ENCODE measurements around the gene TSPAN9. TPM values are rescaled to one million over a fixed set of nuclear protein-coding genes. Genes with fewer than 3 reads are reported as not detected.

The TSPAN9 gene
- total RNA-seq, 1 experiment from 2014 or later = 13.2 TPM

GRCh38 chr12:3243376-3244084 is 166.4 kb downstream of the TSPAN9 start:
- H3K36me3 ChIP-seq (ENCODE audit: control insufficient read depth in 1 of 2, insufficient read depth in 2 of 2, low read length in 2 of 2) = no peaks in the 10 kb centered on the region
- no peaks in the 10 kb centered on the region for H3K79me2 ChIP-seq (ENCODE audit: insufficient read depth, low read length)
- ChIA-PET POLR2A (no interaction called here), CTCF (interaction anchor here (1.4 kb wide), 1 partner anchor 32 kb away, joined by 4 read pairs; no protein-coding TSS in a partner anchor), RAD21 (ENCODE audit: low non-redundant PET in 1 of 2, low total read pairs in 2 of 2, uncharacterized antibody in 2 of 2, unreplicated experiment in 2 of 2) (no interaction called here)
- H3K9me2 ChIP-seq (ENCODE audit: insufficient read depth) = no peaks in the 10 kb centered on the region
- no peak overlapping the region for H3K4me3 ChIP-seq (replicated peaks in 1 of 2; ENCODE audit: low read depth in 1 of 2, low read length in 2 of 2)
- H3K4me1 ChIP-seq (ENCODE audit: control insufficient read depth in 1 of 2, insufficient read depth in 2 of 2, low read length in 2 of 2) = peaks cover 3 to 12% of the 10 kb centered on the region in 2 experiments; a peak in 3 of 4 replicates
- H2AFZ ChIP-seq (ENCODE audit: low read depth, low read length, poor library complexity, severe bottlenecking) = no peak overlapping the region
- ATAC-seq (no peak), DNase-seq (ENCODE audit: low read depth, low spot score) (no peak)
- H3K27me3 ChIP-seq (ENCODE audit: insufficient read depth, low read length) = no peaks in the 10 kb centered on the region
- H3K9me3 ChIP-seq (ENCODE audit: control insufficient read depth in 1 of 2, insufficient read depth in 1 of 2, low read depth in 1 of 2, low read length in 2 of 2) = no peaks in the 10 kb centered on the region
- no peak overlapping the region for H3K27ac ChIP-seq (ENCODE audit: low read depth, low read length)
- no peaks in the 10 kb centered on the region for H4K20me1 ChIP-seq (ENCODE audit: insufficient read depth)
- no peak overlapping the region for H3K9ac ChIP-seq (ENCODE audit: low read length)
- TF ChIP-seq POLR2AphosphoS5 (IDR thresholded peaks at IDR 0.05; ENCODE audit: low read depth, low read length) = no peak
- TF ChIP-seq, protein P1, sequence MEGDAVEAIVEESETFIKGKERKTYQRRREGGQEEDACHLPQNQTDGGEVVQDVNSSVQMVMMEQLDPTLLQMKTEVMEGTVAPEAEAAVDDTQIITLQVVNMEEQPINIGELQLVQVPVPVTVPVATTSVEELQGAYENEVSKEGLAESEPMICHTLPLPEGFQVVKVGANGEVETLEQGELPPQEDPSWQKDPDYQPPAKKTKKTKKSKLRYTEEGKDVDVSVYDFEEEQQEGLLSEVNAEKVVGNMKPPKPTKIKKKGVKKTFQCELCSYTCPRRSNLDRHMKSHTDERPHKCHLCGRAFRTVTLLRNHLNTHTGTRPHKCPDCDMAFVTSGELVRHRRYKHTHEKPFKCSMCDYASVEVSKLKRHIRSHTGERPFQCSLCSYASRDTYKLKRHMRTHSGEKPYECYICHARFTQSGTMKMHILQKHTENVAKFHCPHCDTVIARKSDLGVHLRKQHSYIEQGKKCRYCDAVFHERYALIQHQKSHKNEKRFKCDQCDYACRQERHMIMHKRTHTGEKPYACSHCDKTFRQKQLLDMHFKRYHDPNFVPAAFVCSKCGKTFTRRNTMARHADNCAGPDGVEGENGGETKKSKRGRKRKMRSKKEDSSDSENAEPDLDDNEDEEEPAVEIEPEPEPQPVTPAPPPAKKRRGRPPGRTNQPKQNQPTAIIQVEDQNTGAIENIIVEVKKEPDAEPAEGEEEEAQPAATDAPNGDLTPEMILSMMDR (IDR thresholded peaks at IDR 0.05 in 2 of 3, conservative IDR thresholded peaks at IDR 0.05 in 1 of 3; ENCODE audit: borderline replicate concordance in 1 of 3, insufficient read depth in 1 of 3, low read depth in 2 of 3, low read length in 2 of 3) = no peak
- no peak for TF ChIP-seq EZH2 (IDR thresholded peaks at IDR 0.05)
- no peak for TF ChIP-seq SP1 (IDR thresholded peaks at IDR 0.05; ENCODE audit: low read depth)
- no peak for TF ChIP-seq MAX (IDR thresholded peaks at IDR 0.05)
- TF ChIP-seq EGR1 (IDR thresholded peaks at IDR 0.05; ENCODE audit: low read depth) = no peak
- BruUV-seq (replicated peaks) = no TSS peak
- no peak overlapping the region for H3K4me2 ChIP-seq (ENCODE audit: low read length)
- intact Hi-C loops (cut with micrococcal nuclease) = no loop called here

DNA sequence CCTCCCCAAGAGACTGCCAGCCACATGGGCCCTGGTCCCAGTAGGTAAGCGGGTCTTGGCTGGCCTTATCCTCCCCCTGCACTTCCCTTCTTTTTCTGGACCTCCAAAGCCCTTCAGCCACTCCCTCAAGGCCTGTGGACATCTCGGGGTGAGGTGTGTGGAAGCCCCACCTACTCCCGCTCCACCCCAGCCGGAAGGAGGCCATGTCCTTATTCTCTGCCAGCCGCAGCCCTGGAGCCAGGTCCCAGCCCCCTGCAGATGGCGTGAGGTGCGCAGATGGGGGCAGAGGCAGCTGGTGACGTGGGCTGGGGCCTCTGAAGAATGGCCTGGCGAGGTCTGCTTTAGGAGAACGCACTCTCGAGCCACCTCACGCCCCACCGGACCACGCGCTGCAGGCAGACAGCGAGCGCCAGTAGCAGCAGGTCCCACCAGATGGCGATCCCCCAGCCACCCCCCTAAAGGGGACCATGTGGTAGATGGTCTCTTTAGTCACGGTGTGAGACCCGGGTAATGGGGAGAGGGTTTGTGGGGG is 167.1 kb downstream of the TSPAN9 start:
- Histone ChIP-seq H3K9ac (ENCODE audit: low read length) (no peak overlapping the region), H3K4me1 (ENCODE audit: control insufficient read depth in 1 of 2, insufficient read depth in 2 of 2, low read length in 2 of 2) (peaks cover 3 to 12% of the 10 kb centered on the region in 2 experiments; a peak in 3 of 4 replicates), H3K4me3 (replicated peaks in 1 of 2; ENCODE audit: low read depth in 1 of 2, low read length in 2 of 2) (no peak overlapping the region), H3K4me2 (ENCODE audit: low read length) (no peak overlapping the region), H3K9me3 (ENCODE audit: control insufficient read depth in 1 of 2, insufficient read depth in 1 of 2, low read depth in 1 of 2, low read length in 2 of 2) (no peaks in the 10 kb centered on the region), H3K36me3 (ENCODE audit: control insufficient read depth in 1 of 2, insufficient read depth in 2 of 2, low read length in 2 of 2) (no peaks in the 10 kb centered on the region), H3K79me2 (ENCODE audit: insufficient read depth, low read length) (no peaks in the 10 kb centered on the region), H3K27me3 (ENCODE audit: insufficient read depth, low read length) (no peaks in the 10 kb centered on the region), H3K27ac (ENCODE audit: low read depth, low read length) (no peak overlapping the region), H4K20me1 (ENCODE audit: insufficient read depth) (no peaks in the 10 kb centered on the region), H3K9me2 (ENCODE audit: insufficient read depth) (no peaks in the 10 kb centered on the region), H2AFZ (ENCODE audit: low read depth, low read length, poor library complexity, severe bottlenecking) (no peak overlapping the region)
- no TSS peak for BruUV-seq (replicated peaks)
- TF ChIP-seq MAX (IDR thresholded peaks at IDR 0.05) = no peak
- DNase-seq (ENCODE audit: low read depth, low spot score) (no peak), ATAC-seq (no peak)
- CTCF ChIA-PET = no interaction called here
- intact Hi-C loops (cut with micrococcal nuclease) = no loop called here
- POLR2A ChIA-PET = no interaction called here
- RAD21 ChIA-PET (ENCODE audit: low non-redundant PET in 1 of 2, low total read pairs in 2 of 2, uncharacterized antibody in 2 of 2, unreplicated experiment in 2 of 2) = no interaction called here

Data from HCT116 (cell line).